Stimulated activated CD4-positive, alpha-beta T cell treated with anti-CD3 and anti-CD28 coated beads, Interleukin-4, amount 100 ng/mL, for 24 hours (primary cell): Measurements from ENCODE around the gene FSTL4.
"Not testable (repeated sequence)": the region's sequence is repeated elsewhere in the genome, so short reads cannot be mapped to it uniquely, and the experiment has no call there.

Experiments
- DNase-seq: peaks from one replicate; pipeline ENCODE4 v3.0.0-alpha.2; 2020

The FSTL4 gene

GRCh38 chr5:133233616-133234015 lies 378.7 kb downstream of the FSTL4 start:
- no peak for DNase-seq

- DNase-seq = no peak
These were observed 379.4 kb downstream of the FSTL4 start for GRCh38 chr5:133232911-133233310.

DNA sequence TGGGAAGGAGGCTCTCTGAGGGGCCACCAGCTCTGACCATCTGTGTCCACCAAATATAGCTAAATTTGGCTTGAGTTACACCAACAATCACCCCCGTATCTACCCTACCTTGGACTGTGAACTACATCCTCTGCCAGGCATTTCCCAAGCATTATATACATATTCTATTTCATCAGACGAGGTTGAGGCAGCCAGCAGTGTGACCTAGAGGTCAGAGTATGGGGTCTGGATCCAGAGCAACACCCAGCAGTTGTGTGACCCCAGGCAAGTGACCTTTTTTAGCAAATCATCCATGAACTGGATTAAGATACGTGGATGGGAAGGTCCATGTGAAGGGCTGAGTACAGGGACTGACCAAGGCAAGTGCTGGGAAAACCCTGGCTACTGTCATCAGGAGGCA lies 379.9 kb downstream of the FSTL4 start:
- DNase-seq = no peak

GRCh38 chr5:133232011-133232410 lies 380.3 kb downstream of the FSTL4 start:
- no peak for DNase-seq

GRCh38 chr5:133230823-133231578 lies 381.3 kb downstream of the FSTL4 start:
- DNase-seq = no peak

GRCh38 chr5:133229931-133230664 lies 382.2 kb downstream of the FSTL4 start:
- no peak for DNase-seq

GRCh38 chr5:133228316-133228715 lies 384.0 kb downstream of the FSTL4 start:
- no peak for DNase-seq

DNA sequence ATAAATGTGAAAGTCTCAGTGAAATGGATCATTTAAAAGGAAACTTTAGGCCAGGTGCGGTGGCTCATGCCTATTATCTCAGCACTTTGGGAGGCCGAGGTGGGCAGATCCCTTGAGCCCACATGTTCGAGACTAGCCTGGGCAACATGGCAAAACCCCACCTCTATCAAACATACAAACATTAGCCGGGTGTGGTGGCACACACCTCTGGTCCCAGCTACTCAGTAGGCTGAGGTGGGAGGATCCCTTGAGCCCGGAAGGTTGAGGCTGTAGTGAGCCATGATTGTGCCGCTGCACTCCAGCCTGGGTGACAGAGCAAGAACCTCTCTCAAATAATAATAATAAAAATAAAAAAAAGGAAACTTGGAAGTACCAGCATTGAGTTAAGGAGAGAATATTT lies 384.4 kb downstream of the FSTL4 start:
- no peak for DNase-seq

DNA sequence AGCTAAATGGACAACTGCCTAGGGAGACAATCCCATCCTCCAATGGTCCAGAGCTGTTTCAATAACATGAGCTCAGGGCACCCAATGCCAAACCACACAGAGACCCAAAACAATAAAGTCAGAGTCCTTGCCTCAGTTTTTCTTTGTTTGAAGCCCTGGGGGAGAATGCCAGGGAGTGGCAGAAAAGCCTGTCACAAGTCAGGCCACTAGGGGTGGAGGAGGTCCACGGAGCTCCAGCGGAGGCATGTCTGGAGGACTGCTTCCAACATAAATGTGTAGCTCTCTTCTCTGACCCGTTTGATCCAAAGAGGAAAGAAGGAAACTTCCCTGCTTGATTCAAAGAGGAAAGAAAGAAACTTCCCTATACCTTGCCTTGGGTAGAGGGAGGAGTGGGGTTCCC lies 385.3 kb downstream of the FSTL4 start:
- no peak for DNase-seq

DNA sequence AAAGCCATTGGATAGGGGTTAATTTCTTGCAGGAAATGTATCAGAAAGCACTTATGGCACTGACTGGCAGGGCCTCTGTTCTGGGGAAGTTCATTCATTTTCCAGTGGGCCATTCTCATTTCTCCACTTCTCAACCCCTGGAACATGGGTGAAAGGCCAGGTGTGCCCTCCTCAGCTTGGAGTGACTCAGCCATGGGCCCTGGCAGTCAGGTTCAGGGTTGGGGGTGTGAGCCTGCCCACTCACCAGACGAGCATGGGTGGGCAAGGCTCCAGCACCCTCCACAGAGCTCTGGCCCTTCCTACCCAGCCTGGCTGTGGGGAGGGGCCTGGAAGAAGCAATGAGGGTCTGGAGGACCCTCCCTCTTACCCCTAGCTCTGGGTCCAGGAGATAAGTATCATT lies 386.2 kb downstream of the FSTL4 start:
- no peak for DNase-seq

DNA sequence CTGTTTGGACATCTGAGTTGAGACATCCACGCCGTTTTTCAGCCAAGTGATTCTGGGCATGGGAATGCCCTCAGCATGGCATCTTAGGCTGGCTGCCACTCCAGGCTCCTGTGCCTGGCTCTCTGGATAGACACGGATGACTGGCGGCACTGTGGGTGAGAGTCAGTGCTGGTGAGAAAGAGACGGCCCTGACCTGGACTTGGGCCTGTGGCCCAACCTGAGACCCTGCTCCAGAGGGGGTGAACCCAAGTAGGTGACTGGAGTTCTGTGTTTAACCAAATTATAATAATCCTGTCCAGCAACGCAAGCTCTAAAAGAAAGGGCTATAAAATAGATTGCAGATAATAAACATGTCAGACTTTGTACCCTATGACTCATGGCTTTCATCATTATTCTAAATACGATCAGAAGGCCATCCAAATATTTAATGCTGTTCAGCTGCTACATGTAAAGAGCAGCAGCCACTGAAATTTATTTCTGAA lies 386.6 kb downstream of the FSTL4 start:
- DNase-seq = no peak

GRCh38 chr5:133222979-133223378 lies 389.4 kb downstream of the FSTL4 start:
- DNase-seq = no peak

DNA sequence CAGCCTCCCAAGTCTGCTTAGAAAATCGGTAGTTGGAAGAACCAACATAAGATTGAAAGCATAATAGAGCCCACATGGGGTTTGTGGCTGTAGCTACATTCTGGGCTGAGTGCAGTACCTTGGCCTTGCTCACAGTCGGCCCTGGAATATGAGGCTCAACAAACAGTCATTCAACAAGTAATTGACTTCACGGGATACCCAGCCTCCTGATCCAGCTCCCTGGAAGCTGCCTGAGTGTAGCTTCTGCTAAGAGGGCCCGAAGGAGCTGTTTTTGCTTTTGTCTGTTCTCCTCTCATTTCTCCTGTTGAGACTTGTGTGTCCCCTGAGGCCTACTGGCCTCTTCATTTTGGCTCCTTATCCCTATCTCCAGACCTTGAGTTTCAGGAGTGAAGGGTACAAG lies 389.8 kb downstream of the FSTL4 start:
- no peak for DNase-seq

DNA sequence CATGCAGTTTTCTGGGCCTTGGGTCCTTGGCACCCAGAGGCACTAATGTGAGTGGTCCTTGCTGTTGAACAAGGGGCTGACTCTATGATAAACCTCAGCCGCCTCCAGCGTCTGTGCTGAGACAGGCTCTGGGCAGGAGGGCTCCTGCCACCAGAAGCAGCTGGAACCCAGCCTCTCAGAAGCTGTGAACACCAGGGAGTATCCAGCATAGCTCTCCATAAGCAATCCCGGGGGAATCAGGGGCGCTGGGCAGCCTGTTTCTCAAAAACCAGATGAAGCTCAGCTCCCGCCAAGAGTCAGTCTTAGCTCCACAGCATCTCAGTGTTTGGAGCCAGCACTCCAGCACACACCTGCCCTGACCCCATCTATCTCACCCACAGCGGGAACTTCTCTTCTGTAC lies 390.3 kb downstream of the FSTL4 start:
- DNase-seq = no peak

- DNase-seq = no peak
These were observed 391.3 kb downstream of the FSTL4 start for GRCh38 chr5:133220851-133221674.

- DNase-seq = no peak
These were observed 393.0 kb downstream of the FSTL4 start for GRCh38 chr5:133219296-133219695.

DNA sequence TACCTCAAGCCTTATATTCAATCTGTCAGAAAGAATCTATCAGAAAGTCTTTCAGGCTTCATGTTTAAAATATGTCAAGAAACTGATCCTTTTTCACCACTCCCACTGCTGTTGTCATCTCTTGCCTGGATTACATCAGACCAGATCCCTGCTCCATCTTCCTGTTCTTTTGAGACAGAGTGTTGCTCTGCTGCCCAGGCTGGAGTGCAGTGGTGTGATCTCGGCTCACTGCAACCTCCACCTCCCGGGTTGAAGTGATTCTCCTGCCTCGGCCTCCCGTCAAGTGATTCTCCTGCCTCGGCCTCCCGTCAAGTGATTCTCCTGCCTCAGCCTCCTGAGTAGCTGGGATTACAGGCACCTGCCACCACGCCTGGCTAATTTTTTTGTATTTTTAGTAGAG lies 396.2 kb downstream of the FSTL4 start:
- DNase-seq = not testable (repeated sequence)

DNA sequence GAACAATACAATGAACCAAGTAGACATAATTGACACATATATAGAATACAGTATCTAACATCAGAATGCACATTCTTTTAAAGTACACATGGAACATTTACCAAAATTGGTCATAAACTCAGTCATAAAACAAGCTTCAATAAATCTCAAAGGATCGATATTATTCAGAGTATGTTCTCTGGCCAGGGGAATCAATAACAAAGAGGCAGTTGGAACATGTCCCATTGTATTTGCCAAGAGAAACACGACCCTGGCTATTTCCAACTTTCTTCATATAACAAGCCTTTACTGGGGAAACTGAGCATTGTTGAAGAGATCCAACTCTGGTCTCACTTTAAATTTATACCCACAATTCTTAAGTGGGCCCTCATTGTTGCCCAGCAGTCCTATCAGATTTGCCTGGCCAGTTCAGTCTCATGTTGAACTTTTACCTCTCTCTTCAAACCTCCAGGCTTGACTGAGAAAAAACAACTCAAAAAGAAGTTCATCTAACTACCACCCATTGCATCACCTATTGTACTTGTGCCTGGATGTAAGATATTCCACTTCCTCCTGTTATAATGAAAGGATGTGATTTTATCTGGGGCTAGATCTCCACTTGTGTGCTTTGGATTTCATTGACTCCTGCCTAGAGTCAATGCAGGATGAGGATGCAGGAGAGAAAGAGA lies 398.1 kb downstream of the FSTL4 start:
- no peak for DNase-seq

DNA sequence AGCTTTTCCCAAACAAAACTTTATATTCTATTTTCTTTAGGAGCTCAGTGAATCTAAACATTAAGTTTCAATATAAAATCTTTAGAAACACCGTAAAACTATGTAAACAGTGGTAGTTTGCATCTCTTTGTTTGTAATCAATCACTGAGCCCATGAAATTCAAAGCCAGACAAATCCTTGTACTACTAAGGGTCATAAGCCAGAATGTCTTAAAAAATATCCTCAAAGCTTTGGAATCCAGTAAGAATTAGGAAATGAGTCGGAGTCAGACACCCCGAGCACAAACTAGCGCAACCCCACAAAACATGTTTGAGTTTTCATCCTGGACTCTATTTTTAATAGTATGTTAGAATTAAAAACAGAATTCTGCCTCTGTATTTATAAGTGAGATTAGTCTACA lies 406.7 kb downstream of the FSTL4 start:
- DNase-seq = no peak

- no peak for DNase-seq
These were observed 407.1 kb downstream of the FSTL4 start for GRCh38 chr5:133205204-133205603.

DNA sequence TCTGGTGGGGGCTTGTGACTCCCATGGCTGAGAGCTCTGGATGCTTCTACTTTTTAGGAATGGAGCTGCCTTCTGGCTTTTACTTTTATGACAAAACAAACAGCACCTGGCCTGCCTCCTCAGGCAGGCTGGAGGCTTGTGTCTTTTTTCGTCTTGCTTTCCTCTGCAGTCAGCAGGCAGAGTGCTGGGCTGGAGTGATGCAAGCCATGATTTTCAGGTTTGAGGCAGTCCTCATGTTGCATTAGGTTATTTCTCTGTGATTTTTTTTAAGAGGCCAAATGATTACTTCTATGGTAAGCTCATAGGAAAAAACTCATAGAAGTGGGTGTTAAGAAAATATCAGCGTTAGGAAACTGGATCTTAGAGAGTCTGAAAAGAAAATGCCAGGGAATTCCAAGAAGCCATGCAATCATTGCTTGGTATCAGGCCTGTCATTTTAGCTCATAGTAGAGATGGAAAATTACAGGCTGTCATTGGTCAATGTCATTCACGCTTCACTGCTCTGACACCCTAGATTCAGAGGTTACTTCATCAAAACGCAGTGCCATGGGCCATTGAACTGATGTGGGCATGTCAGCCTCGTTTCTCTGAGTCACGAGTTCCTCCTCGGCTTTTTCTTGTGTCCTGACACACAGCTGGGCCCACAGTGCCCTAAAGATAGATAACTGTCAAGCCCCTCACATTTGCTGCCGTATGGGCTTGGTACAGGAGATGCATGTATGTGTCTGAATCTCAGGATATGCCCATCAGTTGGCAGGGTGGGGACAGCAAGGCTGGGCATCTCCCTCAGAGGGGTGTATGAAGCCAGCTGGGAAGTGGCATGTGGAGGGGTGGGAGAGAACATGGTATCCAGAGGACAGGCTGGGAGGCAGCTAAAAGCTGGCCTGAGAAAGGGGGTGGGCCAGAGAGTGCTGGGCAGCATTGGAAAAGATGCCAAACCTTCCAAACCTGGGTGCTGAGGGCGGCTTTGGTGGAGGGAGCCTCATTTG lies 408.7 kb downstream of the FSTL4 start:
- DNase-seq = no peak
